SU-DHL-6 (cell line): ENCODE measurements around the gene MISP.

Experiments used
- H2AFZ ChIP-seq: fragments of 200-600 bp; sonication (generic); 2 replicates; pipeline ENCODE4 v1.6.1; 2014; ENCODE audit warnings: low read depth, mild to moderate bottlenecking, moderate library complexity, mixed read lengths, antibody characterized with exemption, low read length; ENCODE audit not compliant: severe bottlenecking
- H3F3A ChIP-seq: fragments of 200-600 bp; shearing (Covaris generic); 2 replicates; pipeline ENCODE4 v1.6.0; 2016; ENCODE audit warnings: antibody characterized with exemption, mild to moderate bottlenecking; ENCODE audit not compliant: insufficient read depth
- H3K27ac ChIP-seq: fragments of 200-600 bp; sonication (generic); 2 replicates; pipeline ENCODE4 v1.5.1; 2016; ENCODE audit warnings: low read depth, mild to moderate bottlenecking, low read length, moderate library complexity, mixed read lengths
- H3K27me3 ChIP-seq: fragments of 200-600 bp; sonication (generic), shearing (Covaris generic); 2 replicates; pipeline ENCODE4 v1.6.0; 2014; ENCODE audit warnings: mild to moderate bottlenecking, low read length
- H3K36me3 ChIP-seq: fragments of 200-600 bp; sonication (generic); 2 replicates; pipeline ENCODE4 v1.6.1; 2014; ENCODE audit warnings: mild to moderate bottlenecking, low read length, mixed read lengths
- H3K4me2 ChIP-seq: fragments of 300-600, 200-600 bp; shearing (Covaris generic), sonication (generic); 2 replicates; pipeline ENCODE4 v1.6.0; 2014; ENCODE audit warnings: low read length, low read depth, mild to moderate bottlenecking; ENCODE audit not compliant: poor library complexity, severe bottlenecking
- H3K4me3 ChIP-seq: fragments of 200-600 bp; sonication (generic); 2 replicates; pipeline ENCODE4 v1.5.1; 2014; ENCODE audit warnings: antibody characterized with exemption, low read length, mild to moderate bottlenecking, mixed read lengths; ENCODE audit not compliant: insufficient read depth, poor library complexity, severe bottlenecking
- H3K79me2 ChIP-seq: fragments of 200-600 bp; sonication (generic); 2 replicates; pipeline ENCODE4 v1.6.1; 2014; ENCODE audit warnings: mild to moderate bottlenecking, low read length, moderate library complexity; ENCODE audit not compliant: insufficient read depth
- H3K9ac ChIP-seq: fragments of 200-600 bp; sonication (generic); 2 replicates; pipeline ENCODE4 v1.7.0; 2014; ENCODE audit warnings: mild to moderate bottlenecking, low read length
- H3K9me2 ChIP-seq: fragments of 200-600 bp; sonication (generic); replicated peaks from 2 replicates; pipeline ENCODE4 v1.6.1; 2014; ENCODE audit warnings: low read length; ENCODE audit not compliant: insufficient read depth
- H3K9me3 ChIP-seq: fragments of 200-600 bp; sonication (generic); 2 replicates; pipeline ENCODE4 v1.6.1; 2014; ENCODE audit warnings: low read length, mixed read lengths; ENCODE audit not compliant: insufficient read depth
- H4K20me1 ChIP-seq: fragments of 200-600 bp; sonication (generic); 2 replicates; pipeline ENCODE4 v1.6.1; 2014; ENCODE audit warnings: low read depth, mild to moderate bottlenecking, antibody characterized with exemption, low read length, moderate library complexity, mixed read lengths
- CTCF ChIP-seq: fragments of 200-600 bp; sonication (generic); IDR thresholded peaks from one replicate; pipeline ENCODE4 v1.5.1; 2017; ENCODE audit warnings: antibody characterized with exemption, mild to moderate bottlenecking, low read length, moderate library complexity; ENCODE audit not compliant: insufficient read depth, poor library complexity, severe bottlenecking
- EZH2phosphoT487 ChIP-seq: fragments of 200-600 bp; sonication (generic), shearing (Covaris generic); conservative IDR thresholded peaks from 2 replicates; pipeline ENCODE4 v1.6.1; 2018; ENCODE audit warnings: mild to moderate bottlenecking, antibody characterized with exemption, low read length, moderate library complexity, mixed read lengths

MISP gene

GRCh38 chr19:736125-736524 lies 14.8 kb upstream of the MISP start:
- TF ChIP-seq EZH2phosphoT487 (no peak), CTCF (no peak)
- no peak overlapping the region for H3K27ac ChIP-seq

GRCh38 chr19:737591-738093 lies 13.3 kb upstream of the MISP start:
- no peaks in the 10 kb centered on the region for H3K27me3 ChIP-seq
- H3F3A ChIP-seq = no peaks in the 10 kb centered on the region
- no peaks in the 10 kb centered on the region for H3K9me2 ChIP-seq
- H3K27ac ChIP-seq = no peak overlapping the region
- H2AFZ ChIP-seq = no peak overlapping the region
- H3K36me3 ChIP-seq = no peaks in the 10 kb centered on the region
- TF ChIP-seq CTCF = peak; percentile 55
- TF ChIP-seq EZH2phosphoT487 = no peak
- H3K4me2 ChIP-seq = no peak overlapping the region
- H3K9ac ChIP-seq = no peak overlapping the region
- no peaks in the 10 kb centered on the region for H3K79me2 ChIP-seq
- H4K20me1 ChIP-seq = no peaks in the 10 kb centered on the region
- H3K4me3 ChIP-seq = no peak overlapping the region
- H3K9me3 ChIP-seq = no peaks in the 10 kb centered on the region

More at GRCh38 chr19:736125-736524, 14.8 kb upstream of the MISP start:
- Histone ChIP-seq H3K4me2 (no peak overlapping the region), H3K9me2 (no peaks in the 10 kb centered on the region), H3F3A (no peaks in the 10 kb centered on the region), H3K9me3 (no peaks in the 10 kb centered on the region), H3K36me3 (no peaks in the 10 kb centered on the region), H3K27me3 (no peaks in the 10 kb centered on the region), H2AFZ (no peak overlapping the region), H3K4me3 (no peak overlapping the region), H3K9ac (no peak overlapping the region), H3K79me2 (no peaks in the 10 kb centered on the region), H4K20me1 (no peaks in the 10 kb centered on the region)

- Histone ChIP-seq H3K9me2 (no peaks in the 10 kb centered on the region), H3K36me3 (no peaks in the 10 kb centered on the region), H3F3A (no peaks in the 10 kb centered on the region), H3K9ac (no peak overlapping the region), H3K27me3 (no peaks in the 10 kb centered on the region), H3K9me3 (no peaks in the 10 kb centered on the region), H3K4me3 (no peak overlapping the region), H4K20me1 (no peaks in the 10 kb centered on the region), H3K27ac (no peak overlapping the region), H3K79me2 (no peaks in the 10 kb centered on the region), H2AFZ (no peak overlapping the region), H3K4me2 (no peak overlapping the region)
- TF ChIP-seq CTCF (no peak), EZH2phosphoT487 (no peak)
Measured at GRCh38 chr19:738509-739128, 12.3 kb upstream of the MISP start.
